Measurements from ENCODE around the gene MPDU1.
"Not testable (repeated sequence)": the region's sequence is repeated elsewhere in the genome, so short reads cannot be mapped to it uniquely, and the experiment has no call there.

Gene MPDU1

GRCh38 chr17:7623661-7624060 is 40.0 kb downstream of the MPDU1 start:
- Histone ChIP-seq H3K79me2 (ENCODE audit: control insufficient read depth, low read length) (no peaks in the 10 kb centered on the region), H3K4me2 (ENCODE audit: low read length) (no peak overlapping the region), H3F3A (ENCODE audit: control insufficient read depth, insufficient read depth) (no peaks in the 10 kb centered on the region), H3K4me3 (ENCODE audit: low read length) (no peak overlapping the region), H3K36me3 (ENCODE audit: control insufficient read depth, low read length) (no peaks in the 10 kb centered on the region), H3K27me3 (ENCODE audit: control insufficient read depth, low read length) (peaks cover 2% of the 10 kb centered on the region), H3K9me2 (replicated peaks; ENCODE audit: control insufficient read depth, low read length) (no peaks in the 10 kb centered on the region), H3K9me3 (ENCODE audit: control insufficient read depth, insufficient read depth, low read length) (no peaks in the 10 kb centered on the region), H3K4me1 (ENCODE audit: control insufficient read depth, low read length) (no peaks in the 10 kb centered on the region; the same call in 1 of the 2 replicates), H3K27ac (ENCODE audit: low read depth, low read length) (no peak overlapping the region), H4K20me1 (ENCODE audit: control insufficient read depth, insufficient read depth, low read depth, low read length) (no peaks in the 10 kb centered on the region)
- no peak for TF ChIP-seq EZH2phosphoT487 (IDR thresholded peaks at IDR 0.05; ENCODE audit: borderline replicate concordance, low read length)
- TF ChIP-seq, protein P1, sequence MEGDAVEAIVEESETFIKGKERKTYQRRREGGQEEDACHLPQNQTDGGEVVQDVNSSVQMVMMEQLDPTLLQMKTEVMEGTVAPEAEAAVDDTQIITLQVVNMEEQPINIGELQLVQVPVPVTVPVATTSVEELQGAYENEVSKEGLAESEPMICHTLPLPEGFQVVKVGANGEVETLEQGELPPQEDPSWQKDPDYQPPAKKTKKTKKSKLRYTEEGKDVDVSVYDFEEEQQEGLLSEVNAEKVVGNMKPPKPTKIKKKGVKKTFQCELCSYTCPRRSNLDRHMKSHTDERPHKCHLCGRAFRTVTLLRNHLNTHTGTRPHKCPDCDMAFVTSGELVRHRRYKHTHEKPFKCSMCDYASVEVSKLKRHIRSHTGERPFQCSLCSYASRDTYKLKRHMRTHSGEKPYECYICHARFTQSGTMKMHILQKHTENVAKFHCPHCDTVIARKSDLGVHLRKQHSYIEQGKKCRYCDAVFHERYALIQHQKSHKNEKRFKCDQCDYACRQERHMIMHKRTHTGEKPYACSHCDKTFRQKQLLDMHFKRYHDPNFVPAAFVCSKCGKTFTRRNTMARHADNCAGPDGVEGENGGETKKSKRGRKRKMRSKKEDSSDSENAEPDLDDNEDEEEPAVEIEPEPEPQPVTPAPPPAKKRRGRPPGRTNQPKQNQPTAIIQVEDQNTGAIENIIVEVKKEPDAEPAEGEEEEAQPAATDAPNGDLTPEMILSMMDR (IDR thresholded peaks at IDR 0.05; ENCODE audit: low read depth, low read length, poor library complexity, severe bottlenecking): no peak

DNA sequence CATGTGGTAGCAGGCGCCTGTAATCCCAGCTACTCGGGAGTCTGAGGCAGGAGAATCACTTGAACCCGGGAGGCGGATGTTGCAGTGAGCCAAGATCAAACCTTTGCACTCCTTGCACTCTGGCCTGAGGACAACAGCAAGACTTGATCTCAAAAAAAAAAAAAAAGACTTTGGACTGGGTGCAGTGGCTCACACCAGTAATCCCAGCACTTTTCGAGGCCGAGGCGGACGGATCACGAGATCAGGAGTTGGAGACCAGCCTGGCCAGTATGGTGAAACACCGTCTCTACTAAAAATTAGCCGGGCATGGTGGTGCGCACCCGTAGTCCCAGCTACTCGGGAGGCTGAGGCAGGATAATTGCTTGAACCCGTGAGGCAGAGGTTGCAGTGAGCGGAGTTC is 42.1 kb downstream of the MPDU1 start:
- not testable (repeated sequence) for H3F3A ChIP-seq (ENCODE audit: control insufficient read depth, insufficient read depth); H3K4me2 ChIP-seq (ENCODE audit: low read length); H3K79me2 ChIP-seq (ENCODE audit: control insufficient read depth, low read length); H3K27me3 ChIP-seq (ENCODE audit: control insufficient read depth, low read length); H3K36me3 ChIP-seq (ENCODE audit: control insufficient read depth, low read length); H4K20me1 ChIP-seq (ENCODE audit: control insufficient read depth, insufficient read depth, low read depth, low read length); H3K4me1 ChIP-seq (ENCODE audit: control insufficient read depth, low read length); H3K9me2 ChIP-seq (replicated peaks; ENCODE audit: control insufficient read depth, low read length); H3K4me3 ChIP-seq (ENCODE audit: low read length); H3K9me3 ChIP-seq (ENCODE audit: control insufficient read depth, insufficient read depth, low read length); H3K27ac ChIP-seq (ENCODE audit: low read depth, low read length)

DNA sequence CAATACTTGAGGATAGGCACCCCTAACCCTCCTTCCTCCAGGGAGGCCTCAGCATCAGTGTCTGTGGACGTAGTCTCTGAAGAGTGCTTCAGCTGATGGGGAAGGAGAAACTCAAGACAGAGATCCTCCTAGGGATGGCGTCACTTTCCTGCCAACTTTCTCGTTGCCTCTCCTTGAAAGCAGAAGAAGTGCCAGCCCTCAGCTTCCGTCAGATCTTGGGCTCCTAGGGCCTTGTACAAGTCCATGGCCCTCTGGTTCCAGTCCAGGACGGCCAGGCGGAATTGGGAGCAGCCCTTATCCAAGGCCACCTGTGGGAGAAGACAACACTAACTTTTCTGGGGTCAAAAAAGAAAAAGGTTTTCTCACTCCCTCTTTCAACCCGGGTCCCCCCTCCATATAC is 42.7 kb downstream of the MPDU1 start:
- H4K20me1 ChIP-seq (ENCODE audit: control insufficient read depth, insufficient read depth, low read depth, low read length): no peaks in the 10 kb centered on the region
- no peak for TF ChIP-seq EZH2phosphoT487 (IDR thresholded peaks at IDR 0.05; ENCODE audit: borderline replicate concordance, low read length)
- TF ChIP-seq, protein P1 (IDR thresholded peaks at IDR 0.05; ENCODE audit: low read depth, low read length, poor library complexity, severe bottlenecking): no peak
- H3K9me2 ChIP-seq (replicated peaks; ENCODE audit: control insufficient read depth, low read length): no peaks in the 10 kb centered on the region
- no peaks in the 10 kb centered on the region for H3K9me3 ChIP-seq (ENCODE audit: control insufficient read depth, insufficient read depth, low read length)
- H3F3A ChIP-seq (ENCODE audit: control insufficient read depth, insufficient read depth): no peaks in the 10 kb centered on the region
- H3K27me3 ChIP-seq (ENCODE audit: control insufficient read depth, low read length): no peaks in the 10 kb centered on the region
- H3K4me2 ChIP-seq (ENCODE audit: low read length): no peak overlapping the region
- no peaks in the 10 kb centered on the region; the same call in 1 of the 2 replicates for H3K4me1 ChIP-seq (ENCODE audit: control insufficient read depth, low read length)
- H3K27ac ChIP-seq (ENCODE audit: low read depth, low read length): no peak overlapping the region
- no peak overlapping the region for H3K4me3 ChIP-seq (ENCODE audit: low read length)
- H3K79me2 ChIP-seq (ENCODE audit: control insufficient read depth, low read length): no peaks in the 10 kb centered on the region
- no peaks in the 10 kb centered on the region for H3K36me3 ChIP-seq (ENCODE audit: control insufficient read depth, low read length)

DNA sequence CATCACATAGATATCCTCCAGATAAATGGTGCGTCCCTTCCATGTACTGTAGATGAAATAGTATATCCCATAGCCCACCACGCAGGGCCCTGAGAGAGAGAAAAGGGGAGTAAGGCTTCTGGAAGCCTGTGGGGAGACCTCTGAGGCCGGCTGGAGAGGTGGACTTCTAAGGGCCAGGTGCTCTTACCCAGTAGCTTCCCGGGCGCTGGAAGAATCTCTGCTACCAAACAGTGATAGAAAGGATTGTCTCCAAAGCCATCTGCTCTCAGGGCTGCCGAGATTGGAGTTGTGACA is 43.3 kb downstream of the MPDU1 start:
- Histone ChIP-seq H3K4me3 (ENCODE audit: low read length) (peak overlapping the region; percentile 95), H3K27ac (ENCODE audit: low read depth, low read length) (no peak overlapping the region), H4K20me1 (ENCODE audit: control insufficient read depth, insufficient read depth, low read depth, low read length) (no peaks in the 10 kb centered on the region), H3K27me3 (ENCODE audit: control insufficient read depth, low read length) (no peaks in the 10 kb centered on the region), H3K9me2 (replicated peaks; ENCODE audit: control insufficient read depth, low read length) (no peaks in the 10 kb centered on the region), H3F3A (ENCODE audit: control insufficient read depth, insufficient read depth) (no peaks in the 10 kb centered on the region), H3K4me1 (ENCODE audit: control insufficient read depth, low read length) (no peaks in the 10 kb centered on the region; the same call in 1 of the 2 replicates), H3K9me3 (ENCODE audit: control insufficient read depth, insufficient read depth, low read length) (no peaks in the 10 kb centered on the region), H3K4me2 (ENCODE audit: low read length) (peak overlapping the region; percentile 91), H3K79me2 (ENCODE audit: control insufficient read depth, low read length) (no peaks in the 10 kb centered on the region), H3K36me3 (ENCODE audit: control insufficient read depth, low read length) (no peaks in the 10 kb centered on the region)
- no peak for TF ChIP-seq EZH2phosphoT487 (IDR thresholded peaks at IDR 0.05; ENCODE audit: borderline replicate concordance, low read length)
- TF ChIP-seq, protein P1 (IDR thresholded peaks at IDR 0.05; ENCODE audit: low read depth, low read length, poor library complexity, severe bottlenecking): no peak

Measured in DOHH2 (cell line).